ENCODE data around the gene LRIT3.

The LRIT3 gene

DNA sequence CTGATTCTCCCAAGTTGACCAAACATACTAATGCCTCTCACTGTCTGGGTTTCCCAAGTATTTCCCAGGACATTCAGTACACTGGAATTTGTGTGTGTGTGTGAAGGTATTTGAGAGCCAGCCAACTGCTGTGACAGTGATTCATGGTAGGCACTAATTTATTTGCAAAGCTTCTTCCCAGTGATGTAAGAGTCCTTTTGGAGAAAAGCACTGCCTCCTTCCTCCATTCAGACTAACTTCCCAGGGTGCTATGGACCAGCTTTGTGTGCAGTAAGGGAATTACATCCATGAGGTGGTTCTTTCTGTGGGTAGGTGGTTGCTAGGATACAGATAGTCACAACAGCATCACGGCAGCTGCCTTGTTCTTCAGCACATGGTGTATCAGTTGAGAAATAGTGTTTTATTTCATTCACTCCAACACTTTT is 73.5 kb downstream of the LRIT3 start:
- H3K27ac ChIP-seq, result no peak overlapping the region

More for the DNA sequence above, 73.5 kb downstream of the LRIT3 start:
- TF ChIP-seq, protein P1, sequence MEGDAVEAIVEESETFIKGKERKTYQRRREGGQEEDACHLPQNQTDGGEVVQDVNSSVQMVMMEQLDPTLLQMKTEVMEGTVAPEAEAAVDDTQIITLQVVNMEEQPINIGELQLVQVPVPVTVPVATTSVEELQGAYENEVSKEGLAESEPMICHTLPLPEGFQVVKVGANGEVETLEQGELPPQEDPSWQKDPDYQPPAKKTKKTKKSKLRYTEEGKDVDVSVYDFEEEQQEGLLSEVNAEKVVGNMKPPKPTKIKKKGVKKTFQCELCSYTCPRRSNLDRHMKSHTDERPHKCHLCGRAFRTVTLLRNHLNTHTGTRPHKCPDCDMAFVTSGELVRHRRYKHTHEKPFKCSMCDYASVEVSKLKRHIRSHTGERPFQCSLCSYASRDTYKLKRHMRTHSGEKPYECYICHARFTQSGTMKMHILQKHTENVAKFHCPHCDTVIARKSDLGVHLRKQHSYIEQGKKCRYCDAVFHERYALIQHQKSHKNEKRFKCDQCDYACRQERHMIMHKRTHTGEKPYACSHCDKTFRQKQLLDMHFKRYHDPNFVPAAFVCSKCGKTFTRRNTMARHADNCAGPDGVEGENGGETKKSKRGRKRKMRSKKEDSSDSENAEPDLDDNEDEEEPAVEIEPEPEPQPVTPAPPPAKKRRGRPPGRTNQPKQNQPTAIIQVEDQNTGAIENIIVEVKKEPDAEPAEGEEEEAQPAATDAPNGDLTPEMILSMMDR (conservative IDR thresholded peaks at IDR 0.05), result no peak
